ENCODE measurements around the gene ENOX2. TPM values are rescaled to one million over a fixed set of nuclear protein-coding genes. Genes with fewer than 3 reads are reported as not detected.

The ENOX2 gene
- total and polyA plus RNA-seq, 2 donors (not counting 1 experiment from before 2014, with no cell fraction given) = 7.6 to 12.9 TPM

DNA sequence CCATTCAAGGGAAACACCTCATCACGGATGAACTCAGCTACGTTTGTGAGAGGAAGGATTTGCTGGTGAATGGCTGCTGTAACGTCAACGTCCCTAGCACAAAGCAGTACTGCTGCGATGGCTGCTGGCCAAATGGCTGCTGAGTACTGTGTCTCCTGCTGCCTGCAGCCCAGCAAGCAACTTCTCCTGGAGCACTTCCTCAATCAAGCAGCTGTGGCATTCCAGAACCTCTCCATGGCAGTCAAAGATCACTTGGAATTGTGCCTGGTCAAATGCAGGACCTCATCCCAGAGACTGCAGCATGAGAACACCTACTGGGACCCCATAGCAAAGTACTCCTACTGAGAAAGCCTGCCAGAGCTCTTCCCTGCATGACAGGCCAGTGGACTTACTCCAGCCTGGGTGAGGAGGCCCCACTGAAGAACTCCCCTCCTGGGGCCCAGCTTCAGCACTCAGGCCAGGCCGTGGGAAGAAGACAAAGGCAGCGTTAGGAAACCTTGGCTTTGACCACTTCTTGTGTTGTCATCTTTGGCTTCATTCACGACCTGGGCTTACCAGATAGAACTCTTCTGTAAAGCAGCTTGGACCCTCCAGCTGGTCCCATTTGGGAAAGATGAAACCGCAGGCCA lies 256.9 kb downstream of the ENOX2 start:
- Histone ChIP-seq H3K4me3 (replicated peaks in 1 of 4; ENCODE audit: control extremely low read depth in 1 of 4, insufficient read depth in 1 of 4, low read depth in 3 of 4, low read length in 4 of 4) (no peak overlapping the region), H3K4me2 (ENCODE audit: extremely low read depth, insufficient read depth, low read length) (no peak overlapping the region), H4K20me1 (ENCODE audit: control insufficient read depth, extremely low read depth, insufficient read depth, low read length) (no peaks in the 10 kb centered on the region), H3K79me2 (ENCODE audit: control insufficient read depth, insufficient read depth, low read length) (no peaks in the 10 kb centered on the region), H3K9me3 (ENCODE audit: control insufficient read depth, insufficient read depth, low read depth, low read length) (no peaks in the 10 kb centered on the region), H3K36me3 (ENCODE audit: control insufficient read depth, insufficient read depth, low read length) (no peaks in the 10 kb centered on the region), H3K4me1 (ENCODE audit: control insufficient read depth, extremely low read depth, insufficient read depth, low read length) (no peaks in the 10 kb centered on the region), H3K9ac (ENCODE audit: insufficient read depth, low read length) (no peak overlapping the region), H3K27ac (ENCODE audit: insufficient read depth, low read length) (no peak overlapping the region), H3K27me3 (ENCODE audit: control insufficient read depth, insufficient read depth, low read length) (no peaks in the 10 kb centered on the region), H2AFZ (ENCODE audit: low read length) (no peak overlapping the region)
- no peak for TF ChIP-seq EZH2 (IDR thresholded peaks at IDR 0.05; ENCODE audit: low read length, missing control alignments)
- TF ChIP-seq, protein P1, sequence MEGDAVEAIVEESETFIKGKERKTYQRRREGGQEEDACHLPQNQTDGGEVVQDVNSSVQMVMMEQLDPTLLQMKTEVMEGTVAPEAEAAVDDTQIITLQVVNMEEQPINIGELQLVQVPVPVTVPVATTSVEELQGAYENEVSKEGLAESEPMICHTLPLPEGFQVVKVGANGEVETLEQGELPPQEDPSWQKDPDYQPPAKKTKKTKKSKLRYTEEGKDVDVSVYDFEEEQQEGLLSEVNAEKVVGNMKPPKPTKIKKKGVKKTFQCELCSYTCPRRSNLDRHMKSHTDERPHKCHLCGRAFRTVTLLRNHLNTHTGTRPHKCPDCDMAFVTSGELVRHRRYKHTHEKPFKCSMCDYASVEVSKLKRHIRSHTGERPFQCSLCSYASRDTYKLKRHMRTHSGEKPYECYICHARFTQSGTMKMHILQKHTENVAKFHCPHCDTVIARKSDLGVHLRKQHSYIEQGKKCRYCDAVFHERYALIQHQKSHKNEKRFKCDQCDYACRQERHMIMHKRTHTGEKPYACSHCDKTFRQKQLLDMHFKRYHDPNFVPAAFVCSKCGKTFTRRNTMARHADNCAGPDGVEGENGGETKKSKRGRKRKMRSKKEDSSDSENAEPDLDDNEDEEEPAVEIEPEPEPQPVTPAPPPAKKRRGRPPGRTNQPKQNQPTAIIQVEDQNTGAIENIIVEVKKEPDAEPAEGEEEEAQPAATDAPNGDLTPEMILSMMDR (conservative IDR thresholded peaks at IDR 0.05 in 1 of 2, IDR thresholded peaks at IDR 0.05 in 1 of 2; ENCODE audit: low read depth in 1 of 2, low read length in 2 of 2) = no peak
- DNase-seq (ENCODE audit: low read depth in 2 of 2) = peak in 1 of 2 donors; percentile 2

GRCh38 chrX:130637591-130637990 lies 265.4 kb downstream of the ENOX2 start:
- Histone ChIP-seq H3K27me3 (ENCODE audit: control insufficient read depth, insufficient read depth, low read length) (no peaks in the 10 kb centered on the region), H4K20me1 (ENCODE audit: control insufficient read depth, extremely low read depth, insufficient read depth, low read length) (no peaks in the 10 kb centered on the region), H3K36me3 (ENCODE audit: control insufficient read depth, insufficient read depth, low read length) (no peaks in the 10 kb centered on the region), H3K4me3 (replicated peaks in 1 of 4; ENCODE audit: control extremely low read depth in 1 of 4, insufficient read depth in 1 of 4, low read depth in 3 of 4, low read length in 4 of 4) (no peak overlapping the region), H3K9me3 (ENCODE audit: control insufficient read depth, insufficient read depth, low read depth, low read length) (no peaks in the 10 kb centered on the region), H3K4me1 (ENCODE audit: control insufficient read depth, extremely low read depth, insufficient read depth, low read length) (no peaks in the 10 kb centered on the region), H3K79me2 (ENCODE audit: control insufficient read depth, insufficient read depth, low read length) (no peaks in the 10 kb centered on the region), H3K9ac (ENCODE audit: insufficient read depth, low read length) (no peak overlapping the region), H3K27ac (ENCODE audit: insufficient read depth, low read length) (no peak overlapping the region), H2AFZ (ENCODE audit: low read length) (no peak overlapping the region), H3K4me2 (ENCODE audit: extremely low read depth, insufficient read depth, low read length) (no peak overlapping the region)
- DNase-seq (ENCODE audit: low read depth in 2 of 2) = peak; percentile 23 to 31
- TF ChIP-seq EZH2 (IDR thresholded peaks at IDR 0.05; ENCODE audit: low read length, missing control alignments) = no peak
- TF ChIP-seq, protein P1 (conservative IDR thresholded peaks at IDR 0.05 in 1 of 2, IDR thresholded peaks at IDR 0.05 in 1 of 2; ENCODE audit: low read depth in 1 of 2, low read length in 2 of 2) = no peak

- Histone ChIP-seq H2AFZ (ENCODE audit: low read length) (no peak overlapping the region), H3K79me2 (ENCODE audit: control insufficient read depth, insufficient read depth, low read length) (no peaks in the 10 kb centered on the region), H3K36me3 (ENCODE audit: control insufficient read depth, insufficient read depth, low read length) (no peaks in the 10 kb centered on the region), H3K27me3 (ENCODE audit: control insufficient read depth, insufficient read depth, low read length) (no peaks in the 10 kb centered on the region), H3K9ac (ENCODE audit: insufficient read depth, low read length) (no peak overlapping the region), H4K20me1 (ENCODE audit: control insufficient read depth, extremely low read depth, insufficient read depth, low read length) (no peaks in the 10 kb centered on the region), H3K4me2 (ENCODE audit: extremely low read depth, insufficient read depth, low read length) (no peak overlapping the region), H3K4me3 (replicated peaks in 1 of 4; ENCODE audit: control extremely low read depth in 1 of 4, insufficient read depth in 1 of 4, low read depth in 3 of 4, low read length in 4 of 4) (no peak overlapping the region), H3K9me3 (ENCODE audit: control insufficient read depth, insufficient read depth, low read depth, low read length) (no peaks in the 10 kb centered on the region), H3K27ac (ENCODE audit: insufficient read depth, low read length) (no peak overlapping the region), H3K4me1 (ENCODE audit: control insufficient read depth, extremely low read depth, insufficient read depth, low read length) (no peaks in the 10 kb centered on the region)
- no peak for TF ChIP-seq EZH2 (IDR thresholded peaks at IDR 0.05; ENCODE audit: low read length, missing control alignments)
- TF ChIP-seq, protein P1 (conservative IDR thresholded peaks at IDR 0.05 in 1 of 2, IDR thresholded peaks at IDR 0.05 in 1 of 2; ENCODE audit: low read depth in 1 of 2, low read length in 2 of 2) = no peak
- no peak for DNase-seq (ENCODE audit: low read depth in 2 of 2)
These were observed 266.7 kb downstream of the ENOX2 start for GRCh38 chrX:130636277-130636676.

All from fibroblast of lung (primary cell).